Loucy (cell line): ENCODE data around the gene RAVER2.

Experiments used
- H2AFZ ChIP-seq: fragments of 200-600 bp; sonication (generic); 2 replicates; pipeline ENCODE4 v1.6.0; 2016; ENCODE audit warnings: antibody characterized with exemption, mild to moderate bottlenecking, low read length, moderate library complexity
- H3F3A ChIP-seq: fragments of 200-600 bp; 2 replicates; pipeline ENCODE4 v1.6.0; 2016; ENCODE audit warnings: antibody characterized with exemption, low read depth, mild to moderate bottlenecking
- H3K27me3 ChIP-seq: fragments of 200-600 bp; sonication (generic); 2 replicates; pipeline ENCODE4 v1.6.1; 2014; ENCODE audit warnings: low read length, mild to moderate bottlenecking; ENCODE audit not compliant: insufficient read depth, poor library complexity, severe bottlenecking
- H3K36me3 ChIP-seq: fragments of 200-600 bp; sonication (generic); 2 replicates; pipeline ENCODE4 v1.6.1; 2016; ENCODE audit warnings: low read length; ENCODE audit not compliant: insufficient read depth
- H3K4me1 ChIP-seq: fragments of 200-600 bp; sonication (generic); 2 replicates; pipeline ENCODE4 v1.5.1; 2014; ENCODE audit warnings: low read length, mild to moderate bottlenecking; ENCODE audit not compliant: insufficient read depth, poor library complexity, severe bottlenecking
- H3K4me2 ChIP-seq: fragments of 200-600 bp; sonication (generic); 2 replicates; pipeline ENCODE4 v1.6.0; 2014; ENCODE audit warnings: antibody characterized with exemption, low read length, low read depth, mild to moderate bottlenecking; ENCODE audit not compliant: poor library complexity, severe bottlenecking
- H3K4me3 ChIP-seq: fragments of 200-600 bp; sonication (generic); 2 replicates; pipeline ENCODE4 v1.5.1; 2014; ENCODE audit warnings: low read length, mild to moderate bottlenecking, mixed read lengths; ENCODE audit not compliant: poor library complexity, severe bottlenecking
- H3K79me2 ChIP-seq: fragments of 200-600 bp; sonication (generic); 2 replicates; pipeline ENCODE4 v1.6.1; 2014; ENCODE audit warnings: low read length; ENCODE audit not compliant: insufficient read depth
- H3K9ac ChIP-seq: fragments of 200-600 bp; sonication (generic); 2 replicates; pipeline ENCODE4 v1.6.0; 2014; ENCODE audit warnings: mild to moderate bottlenecking, low read depth, low read length, moderate library complexity; ENCODE audit not compliant: poor library complexity, severe bottlenecking
- H3K9me2 ChIP-seq: fragments of 200-600 bp; sonication (generic); replicated peaks from 2 replicates; pipeline ENCODE4 v1.6.1; 2016; ENCODE audit warnings: low read depth, low read length, mixed read lengths
- H3K9me3 ChIP-seq: fragments of 200-600 bp; sonication (generic); 2 replicates; pipeline ENCODE4 v1.6.1; 2014; ENCODE audit warnings: mild to moderate bottlenecking, antibody characterized with exemption, low read length, low read depth; ENCODE audit not compliant: insufficient read depth
- H4K20me1 ChIP-seq: fragments of 200-600 bp; sonication (generic); 2 replicates; pipeline ENCODE4 v1.6.0; 2014; ENCODE audit warnings: antibody characterized with exemption, low read length, mild to moderate bottlenecking; ENCODE audit not compliant: insufficient read depth, poor library complexity, severe bottlenecking
- CTCF ChIP-seq: fragments of 200-600 bp; sonication (generic); conservative IDR thresholded peaks from 2 replicates; pipeline ENCODE4 v1.5.1; 2014; ENCODE audit warnings: mild to moderate bottlenecking, antibody characterized with exemption, low read length
- EZH2phosphoT487 ChIP-seq: fragments of 200-600 bp; IDR thresholded peaks from 2 replicates; pipeline ENCODE4 v1.6.1; 2018; ENCODE audit warnings: antibody characterized with exemption, mild to moderate bottlenecking, moderate library complexity, borderline replicate concordance

Gene RAVER2

GRCh38 chr1:64867266-64867665, 122.4 kb downstream of the RAVER2 start:
- no peak overlapping the region for H3K4me3 ChIP-seq
- H2AFZ ChIP-seq = no peak overlapping the region
- H3K9ac ChIP-seq = no peak overlapping the region
- H3K27me3 ChIP-seq = no peaks in the 10 kb centered on the region
- H4K20me1 ChIP-seq = no peaks in the 10 kb centered on the region
- no peaks in the 10 kb centered on the region for H3K9me2 ChIP-seq
- peaks cover 4% of the 10 kb centered on the region; the same call in 1 of the 2 replicates for H3F3A ChIP-seq
- H3K9me3 ChIP-seq = peaks cover 5% of the 10 kb centered on the region; the same call in 1 of the 2 replicates
- no peak for TF ChIP-seq EZH2phosphoT487
- peaks cover 12% of the 10 kb centered on the region for H3K4me1 ChIP-seq
- H3K36me3 ChIP-seq = peaks cover 92% of the 10 kb centered on the region
- no peak overlapping the region for H3K4me2 ChIP-seq
- no peaks in the 10 kb centered on the region for H3K79me2 ChIP-seq

GRCh38 chr1:64871256-64871655, 126.4 kb downstream of the RAVER2 start:
- H3K4me3 ChIP-seq = no peak overlapping the region
- no peaks in the 10 kb centered on the region for H3K27me3 ChIP-seq
- no peaks in the 10 kb centered on the region for H3K4me1 ChIP-seq
- H3K9me2 ChIP-seq = no peaks in the 10 kb centered on the region
- no peak overlapping the region for H3K4me2 ChIP-seq
- H2AFZ ChIP-seq = no peak overlapping the region
- peaks cover 95% of the 10 kb centered on the region for H3K36me3 ChIP-seq
- H3K9me3 ChIP-seq = no peaks in the 10 kb centered on the region
- no peaks in the 10 kb centered on the region for H3F3A ChIP-seq
- peaks cover 4% of the 10 kb centered on the region; the same call in 1 of the 2 replicates for H3K79me2 ChIP-seq
- no peak for TF ChIP-seq EZH2phosphoT487
- TF ChIP-seq CTCF = no peak
- H4K20me1 ChIP-seq = no peaks in the 10 kb centered on the region
- H3K9ac ChIP-seq = no peak overlapping the region

- peaks cover 2% of the 10 kb centered on the region for H3K4me1 ChIP-seq
- peaks cover 96% of the 10 kb centered on the region for H3K36me3 ChIP-seq
- no peaks in the 10 kb centered on the region for H3K9me2 ChIP-seq
- H2AFZ ChIP-seq = no peak overlapping the region
- no peak overlapping the region for H3K9ac ChIP-seq
- H3K4me2 ChIP-seq = no peak overlapping the region
- no peaks in the 10 kb centered on the region for H3F3A ChIP-seq
- peaks cover 4% of the 10 kb centered on the region; the same call in 1 of the 2 replicates for H3K79me2 ChIP-seq
- peaks cover 6% of the 10 kb centered on the region for H4K20me1 ChIP-seq
- H3K27me3 ChIP-seq = no peaks in the 10 kb centered on the region
- TF ChIP-seq CTCF (no peak), EZH2phosphoT487 (no peak)
- H3K9me3 ChIP-seq = no peaks in the 10 kb centered on the region
- H3K4me3 ChIP-seq = no peak overlapping the region
Observed at GRCh38 chr1:64872067-64872466, 127.2 kb downstream of the RAVER2 start.

GRCh38 chr1:64873576-64873975, 128.7 kb downstream of the RAVER2 start:
- no peak overlapping the region for H3K4me3 ChIP-seq
- peaks cover 10% of the 10 kb centered on the region for H3K4me1 ChIP-seq
- TF ChIP-seq CTCF (no peak), EZH2phosphoT487 (no peak)
- no peak overlapping the region for H3K4me2 ChIP-seq
- H3K79me2 ChIP-seq = peaks cover 4% of the 10 kb centered on the region; the same call in 1 of the 2 replicates
- no peak overlapping the region for H2AFZ ChIP-seq
- H3K9ac ChIP-seq = no peak overlapping the region
- no peaks in the 10 kb centered on the region for H3K9me3 ChIP-seq
- H3K36me3 ChIP-seq = peaks cover 96% of the 10 kb centered on the region
- no peaks in the 10 kb centered on the region for H3F3A ChIP-seq
- H3K9me2 ChIP-seq = no peaks in the 10 kb centered on the region
- H4K20me1 ChIP-seq = peaks cover 7% of the 10 kb centered on the region
- H3K27me3 ChIP-seq = no peaks in the 10 kb centered on the region
